ENCODE measurements around the gene GPM6B. TPM values are rescaled to one million over a fixed set of nuclear protein-coding genes. Genes with fewer than 3 reads are reported as not detected.
"Not testable (repeated sequence)": the region's sequence is repeated elsewhere in the genome, so short reads cannot be mapped to it uniquely, and the experiment has no call there.

Gene GPM6B
- total RNA-seq, 1 donor from 2014 or later: 0.17 TPM

DNA sequence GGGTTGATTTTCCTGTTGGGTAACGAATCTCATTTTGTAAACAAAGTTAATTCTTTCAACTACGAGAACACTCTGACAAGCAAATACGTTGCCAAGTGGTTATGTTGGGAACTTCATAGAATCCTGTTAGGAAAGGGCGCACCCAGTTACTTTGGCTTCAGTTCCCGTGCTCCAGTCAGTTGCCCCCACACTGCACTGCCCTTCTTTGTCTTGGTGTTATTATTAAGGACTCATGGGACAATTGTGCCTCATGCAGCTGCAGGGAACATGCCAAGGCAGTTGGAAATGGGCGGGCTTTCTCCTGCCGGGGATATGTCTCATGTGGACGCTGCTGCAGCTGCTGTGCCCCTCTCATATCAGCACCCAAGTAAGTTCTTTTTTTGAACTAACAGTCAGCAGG, 53.4 kb downstream of the GPM6B start:
- no peak for DNase-seq

DNA sequence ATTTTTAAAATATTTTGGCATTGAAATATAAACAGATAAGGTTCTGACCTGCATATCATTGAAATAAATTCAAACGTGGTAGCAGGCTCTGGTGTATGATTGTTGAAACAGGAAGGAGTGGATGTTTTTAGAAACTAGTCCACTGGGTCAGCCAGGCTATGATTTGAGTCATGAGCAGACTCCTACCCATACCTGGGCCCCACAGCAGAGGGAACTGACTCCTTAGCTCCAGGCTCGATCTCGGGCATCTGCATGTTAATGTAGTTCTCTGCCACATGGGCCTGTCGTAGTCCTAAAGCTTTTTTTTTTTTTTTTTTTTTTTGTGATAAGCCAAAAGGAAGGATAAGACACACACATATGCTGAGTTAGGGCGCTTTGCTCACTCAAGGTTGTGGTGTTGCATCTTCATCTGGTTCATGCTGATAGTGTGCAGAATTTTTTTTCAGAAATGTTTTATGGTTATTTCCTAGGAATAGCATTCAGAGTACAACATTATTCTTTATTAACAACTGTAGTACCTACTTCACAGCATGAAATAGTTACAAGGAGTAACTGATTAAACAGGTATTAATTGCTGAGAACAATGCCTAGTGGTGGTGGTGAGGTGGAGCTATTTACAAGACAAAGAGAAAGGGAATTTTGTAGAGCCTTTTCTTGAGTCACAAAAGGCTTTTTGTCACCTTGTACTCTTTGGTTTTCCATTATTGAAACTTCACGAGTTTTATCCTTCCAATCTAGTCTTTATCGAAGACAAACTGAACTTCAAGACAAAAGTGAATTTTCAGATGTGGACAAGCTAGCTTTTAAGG, 55.1 kb downstream of the GPM6B start:
- no peak for DNase-seq

DNA sequence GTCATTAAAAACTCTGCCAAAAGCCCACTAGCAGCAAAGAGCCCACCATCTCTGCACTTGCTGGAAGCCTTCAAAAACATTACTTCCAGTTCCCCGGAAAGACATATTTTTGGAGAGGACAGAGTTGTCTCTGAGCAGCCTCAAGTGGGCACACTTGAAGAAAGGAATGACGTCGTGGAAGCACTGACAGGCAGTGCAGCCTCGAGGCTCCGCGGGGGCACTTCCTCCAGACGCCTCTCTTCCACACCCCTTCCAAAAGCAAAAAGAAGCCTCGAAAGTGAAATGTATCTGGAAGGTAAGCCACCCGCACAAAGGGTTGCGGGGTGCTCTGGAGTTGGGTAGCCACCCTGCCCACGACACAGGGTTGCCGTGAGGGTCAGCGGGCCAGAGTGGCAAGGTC, 56.5 kb downstream of the GPM6B start:
- DNase-seq: no peak

DNA sequence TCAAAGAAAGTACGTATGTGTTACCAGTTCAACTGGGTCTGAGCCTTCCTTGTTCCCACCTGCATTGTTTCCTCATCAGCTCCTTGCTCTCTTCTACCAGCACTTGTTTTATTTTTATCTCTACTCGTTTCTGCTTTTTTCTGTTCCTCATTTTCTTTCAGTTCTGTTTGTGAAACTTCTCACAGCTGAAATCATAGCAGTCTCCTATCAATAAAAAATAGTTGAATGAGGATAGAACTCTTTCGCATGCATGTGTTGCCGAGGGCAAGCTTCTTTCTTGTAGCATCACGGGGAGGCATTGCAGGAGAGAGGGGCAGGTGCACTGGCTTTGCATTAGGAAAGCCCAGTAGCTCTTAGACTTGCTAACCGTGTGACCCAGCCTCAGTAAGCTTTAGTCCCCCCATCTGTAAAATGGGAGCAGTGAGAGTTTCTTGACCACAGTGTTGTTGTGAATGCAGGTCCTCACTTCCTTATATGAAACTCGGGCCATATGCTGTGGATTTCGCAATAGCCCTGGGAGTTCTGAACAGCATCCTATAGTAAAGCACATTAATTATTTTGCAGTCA, 57.7 kb downstream of the GPM6B start:
- no peak for DNase-seq

DNA sequence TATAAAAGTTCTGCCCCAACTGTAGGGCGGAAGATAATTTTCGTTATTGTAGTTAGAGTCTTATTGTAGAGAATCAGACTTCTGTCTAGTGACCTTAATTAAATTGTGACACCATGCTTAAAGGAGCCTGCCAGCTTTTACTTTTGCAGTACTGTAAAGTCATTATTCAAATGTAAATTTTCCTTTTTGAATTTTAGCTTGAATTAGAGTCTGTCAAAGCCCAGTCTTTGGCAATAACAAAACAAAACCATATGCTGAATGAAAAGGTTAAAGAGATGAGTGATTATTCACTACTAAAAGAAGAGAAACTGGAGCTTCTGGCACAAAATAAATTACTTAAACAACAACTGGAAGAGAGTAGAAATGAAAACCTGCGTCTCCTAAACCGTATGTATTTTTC, 60.5 kb downstream of the GPM6B start:
- no peak for DNase-seq

DNA sequence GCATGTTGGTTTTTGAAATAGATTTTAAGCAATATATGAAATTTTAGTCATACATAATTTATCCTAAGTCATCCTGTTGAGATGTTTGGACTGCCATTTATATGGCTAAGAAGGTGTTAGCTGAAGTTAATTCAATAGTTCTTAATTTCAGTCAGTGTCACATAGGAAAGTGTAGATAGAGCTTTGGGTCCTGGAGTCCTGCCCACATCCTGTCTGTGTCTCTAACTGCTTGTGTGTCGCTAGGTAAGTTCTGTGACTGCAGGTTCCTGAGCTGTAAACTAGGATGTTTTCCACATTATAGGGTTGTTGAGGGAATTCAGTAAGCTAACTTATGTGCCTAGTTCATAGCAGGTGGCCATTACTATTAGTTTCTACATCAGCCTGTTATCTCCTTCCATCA, 61.6 kb downstream of the GPM6B start:
- DNase-seq: no peak

DNA sequence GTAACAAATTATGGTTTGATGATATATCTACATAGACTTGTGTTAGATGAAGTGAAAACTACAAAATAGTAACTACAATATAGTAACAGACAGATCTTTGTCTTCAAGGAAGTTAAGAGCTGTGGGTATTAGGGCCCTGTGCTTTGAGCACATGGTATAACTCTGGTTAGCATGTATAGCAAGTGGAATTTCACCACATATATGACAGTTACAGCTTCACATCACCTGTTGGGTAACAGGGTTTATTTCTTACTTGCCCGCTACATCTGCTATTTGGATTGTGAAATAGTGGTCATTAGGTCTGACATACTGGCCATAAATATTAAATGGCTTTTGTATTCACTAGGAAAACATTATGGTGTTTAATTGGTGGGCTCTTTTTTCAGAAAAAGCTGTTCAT, 62.1 kb downstream of the GPM6B start:
- DNase-seq: no peak

DNA sequence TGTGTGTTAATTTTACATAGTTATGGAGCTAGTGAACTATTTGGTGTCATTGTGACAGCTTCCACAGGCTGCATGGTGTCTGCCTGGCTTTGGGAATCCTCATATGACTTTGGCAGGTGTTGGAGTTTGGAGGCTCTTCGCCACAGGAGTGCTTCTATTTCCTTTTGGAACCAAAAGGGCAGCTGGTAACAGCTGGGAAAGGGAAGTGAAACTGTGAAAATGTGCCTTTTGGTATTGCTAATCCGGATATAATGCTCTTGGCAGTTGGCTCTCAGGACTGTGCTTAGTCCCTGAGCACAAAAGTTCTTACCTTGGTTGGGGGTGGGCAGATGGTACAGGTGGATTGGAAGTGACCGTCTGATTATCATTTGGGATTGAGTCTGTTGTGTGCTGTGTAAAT, 64.2 kb downstream of the GPM6B start:
- no peak for DNase-seq

DNA sequence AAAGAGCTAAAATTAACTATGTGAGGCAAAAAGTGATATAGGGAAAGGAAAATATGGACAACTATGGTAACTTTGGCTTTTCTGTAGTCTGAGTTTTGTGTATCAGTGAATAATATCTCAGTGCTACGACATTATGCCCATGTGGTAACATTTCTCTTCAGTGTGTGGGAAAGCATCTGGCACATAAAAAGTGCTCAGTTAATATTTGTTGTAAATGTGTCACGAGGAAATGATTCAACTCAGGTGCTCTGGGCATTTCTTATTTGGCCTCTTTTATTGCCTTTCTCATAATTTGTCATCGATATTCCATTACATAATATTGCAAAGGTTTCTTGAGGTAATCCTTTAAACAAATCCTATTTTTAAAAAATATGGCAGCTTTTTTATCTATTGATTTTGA, 64.8 kb downstream of the GPM6B start:
- no peak for DNase-seq

DNA sequence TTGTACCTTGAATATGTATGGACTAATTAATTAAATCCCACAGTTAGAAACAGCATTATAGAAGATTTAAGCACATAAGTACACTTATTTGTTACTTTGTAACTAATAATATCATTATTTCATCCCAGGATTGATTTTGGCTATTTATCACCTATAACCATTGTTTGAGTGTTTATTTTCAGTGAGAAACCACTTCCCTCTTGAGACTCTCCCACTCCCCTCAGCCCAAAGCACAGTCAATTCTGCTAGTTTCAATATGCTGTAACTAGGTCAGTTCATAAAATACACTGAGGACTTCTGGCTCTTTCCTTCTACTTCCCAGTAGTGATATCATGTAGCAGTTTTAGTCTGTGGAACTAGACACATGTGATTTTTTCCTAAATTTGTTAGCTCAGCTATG, 66.1 kb downstream of the GPM6B start:
- no peak for DNase-seq

DNA sequence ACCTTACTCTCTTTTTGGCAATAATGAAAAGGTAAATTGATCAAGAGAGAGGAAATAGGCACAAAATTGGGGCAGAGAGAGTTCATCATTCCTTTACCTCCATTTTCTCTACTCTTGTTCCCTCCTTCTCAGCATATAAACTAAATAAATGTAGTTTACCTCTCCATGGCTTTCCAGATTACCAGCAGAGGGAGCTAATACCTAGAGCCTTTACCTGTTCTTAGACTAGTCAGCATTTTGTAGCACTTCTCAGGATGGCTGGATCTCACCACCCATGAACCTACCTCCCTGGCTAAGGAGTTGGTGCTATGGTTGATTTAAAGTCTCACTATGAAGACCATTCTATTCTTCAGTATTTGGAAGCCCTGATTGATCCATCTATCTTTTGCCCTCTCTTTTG, 66.7 kb downstream of the GPM6B start:
- peak; percentile 54 for DNase-seq

DNA sequence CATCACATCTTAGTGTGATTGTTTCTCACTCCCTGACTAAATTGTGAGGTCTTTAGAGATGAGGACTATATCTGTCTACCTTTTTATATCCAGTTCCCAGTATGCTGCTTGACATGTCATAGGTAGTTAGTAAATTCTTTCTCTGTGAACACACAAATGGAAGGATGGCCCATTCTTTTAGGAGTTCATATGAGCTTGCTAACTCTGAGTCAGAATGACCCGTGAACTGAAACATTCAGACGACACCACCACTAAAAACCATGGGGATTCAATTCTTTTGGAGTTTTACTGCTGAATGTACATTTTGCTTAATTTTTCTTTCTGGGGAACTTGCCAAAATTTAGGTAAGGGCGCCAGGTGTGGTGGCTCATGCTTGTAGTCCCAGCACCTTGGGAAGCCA, 68.4 kb downstream of the GPM6B start:
- no peak for DNase-seq

DNA sequence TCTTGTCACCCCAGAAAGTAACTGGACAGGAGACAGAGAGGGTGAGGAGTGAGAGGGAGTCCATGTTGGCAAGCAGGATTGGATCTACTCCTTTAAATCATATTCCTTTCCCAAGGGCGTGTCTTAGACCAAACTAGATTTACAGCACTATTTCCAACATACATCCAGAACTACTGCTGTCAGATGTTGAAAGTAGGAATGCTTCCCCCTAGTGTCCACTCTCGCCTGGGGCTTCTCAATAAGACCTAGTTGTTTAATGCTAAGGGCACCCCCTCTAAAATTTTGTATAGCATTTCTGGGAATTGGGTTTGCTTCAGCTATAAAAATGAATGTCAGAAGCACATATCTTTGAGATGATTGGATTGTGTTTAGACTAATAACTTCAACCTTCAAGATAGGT, 69.1 kb downstream of the GPM6B start:
- peak; percentile 72 for DNase-seq

DNA sequence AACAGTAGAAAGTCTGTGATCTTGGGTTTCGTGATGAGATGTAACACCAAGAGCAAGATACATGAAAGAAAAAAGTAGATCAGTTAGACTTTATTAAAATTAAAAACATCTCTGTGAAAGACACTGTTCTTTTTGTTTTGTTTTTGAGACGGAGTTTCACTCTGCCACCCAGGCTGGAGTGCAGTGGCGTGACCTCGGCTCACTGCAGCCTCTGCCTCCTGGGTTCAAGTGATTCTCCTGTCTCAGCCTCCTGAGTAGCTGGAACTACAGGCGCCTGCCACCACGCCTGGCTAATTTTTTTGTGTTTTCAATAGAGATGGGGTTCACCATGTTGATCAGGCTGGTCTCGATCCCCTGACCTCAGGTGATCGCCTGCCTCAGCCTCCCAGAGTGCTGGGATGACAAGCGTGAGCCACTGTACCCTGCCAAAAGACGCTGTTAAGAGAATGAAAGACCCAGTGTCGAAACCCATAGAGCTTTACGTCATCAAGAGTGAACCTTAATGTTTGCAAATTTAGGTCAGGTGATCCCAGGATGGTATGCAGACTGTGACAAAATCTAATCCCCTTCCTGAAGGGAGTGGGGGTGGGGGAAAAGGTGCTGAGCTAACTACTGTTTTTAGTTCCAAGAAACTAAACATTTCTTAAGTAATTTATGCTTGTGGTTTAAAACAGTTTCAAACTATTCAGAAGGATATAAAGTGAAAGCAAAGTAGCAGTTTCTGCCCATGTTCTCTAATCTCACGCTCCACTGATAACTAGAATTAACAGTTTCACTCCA, 74.3 kb downstream of the GPM6B start:
- DNase-seq: no peak

DNA sequence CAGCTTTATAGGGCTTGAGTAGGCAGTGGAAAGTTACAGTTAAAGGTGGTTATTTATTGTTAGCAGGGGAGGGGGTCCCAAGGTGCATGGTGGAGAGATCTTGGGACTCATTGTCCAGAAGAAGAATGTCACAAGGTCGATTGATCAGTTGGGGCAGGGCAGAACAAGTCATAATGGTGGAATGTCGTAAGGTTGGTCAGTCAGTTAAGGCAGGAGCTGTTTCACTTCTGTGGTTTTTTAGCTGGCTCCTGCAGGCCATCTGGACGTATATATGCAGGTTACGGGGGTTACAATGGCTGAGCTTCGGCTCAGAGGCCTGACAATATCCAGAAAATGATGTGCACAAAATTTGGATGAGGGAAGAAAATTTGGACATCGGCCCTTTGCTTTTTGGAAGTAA, 75.2 kb downstream of the GPM6B start:
- no peak for DNase-seq

DNA sequence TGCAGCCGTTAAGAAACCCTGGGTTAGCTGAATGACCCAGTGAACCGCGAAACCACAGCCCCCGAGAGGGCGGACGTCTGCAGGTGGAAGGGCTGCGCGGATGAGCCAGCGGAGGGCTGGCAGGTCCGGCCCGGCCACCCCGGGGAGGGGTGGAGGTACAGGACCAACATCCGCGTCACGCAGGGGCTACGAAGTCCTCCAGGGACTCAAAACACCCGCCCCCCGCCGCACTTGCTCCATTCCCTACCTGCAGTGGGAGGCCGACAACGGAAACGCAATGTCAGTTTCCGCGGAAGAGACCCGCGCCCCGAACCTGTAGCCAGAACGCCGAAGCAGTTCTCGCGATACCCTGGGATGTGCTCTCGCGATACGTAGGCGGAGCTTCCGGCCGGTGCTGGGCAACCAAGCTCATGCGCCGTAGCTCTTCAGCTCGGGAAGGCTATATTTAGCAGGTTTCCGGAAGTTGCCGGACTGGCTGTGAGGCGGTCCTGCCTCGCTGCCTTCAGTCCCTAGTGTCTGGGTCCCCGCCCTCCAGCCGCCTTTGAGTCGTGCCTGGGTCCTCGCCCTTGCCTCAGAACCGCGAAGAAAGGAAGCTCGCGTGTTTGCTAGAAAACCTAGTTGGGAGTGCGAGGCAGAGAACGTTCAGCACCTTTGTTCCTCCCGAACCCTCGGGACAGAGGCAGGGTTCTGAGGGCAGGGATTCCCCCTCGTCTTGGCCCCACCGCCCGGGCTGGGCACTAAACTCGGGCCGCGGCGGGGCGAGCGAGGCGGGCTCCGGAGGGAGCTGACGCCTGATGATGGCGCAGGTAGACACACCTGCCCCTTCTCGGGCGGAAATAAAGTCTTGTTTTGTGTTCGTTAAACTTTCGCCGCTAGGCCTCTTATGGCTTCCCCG, 82.4 kb downstream of the GPM6B start, which contains the start of the genes OFD1 and TRAPPC2:
TSS of gene OFD1 (plus strand) at position 471 of the 895 bp plus-strand sequence. CDS start at position 795, 324 bp downstream.
TSS of gene TRAPPC2 (minus strand) at position 343 of the 895 bp plus-strand sequence. CDS start 14,657 bp downstream, outside the sequence.
- peak; percentile 94 for DNase-seq

DNA sequence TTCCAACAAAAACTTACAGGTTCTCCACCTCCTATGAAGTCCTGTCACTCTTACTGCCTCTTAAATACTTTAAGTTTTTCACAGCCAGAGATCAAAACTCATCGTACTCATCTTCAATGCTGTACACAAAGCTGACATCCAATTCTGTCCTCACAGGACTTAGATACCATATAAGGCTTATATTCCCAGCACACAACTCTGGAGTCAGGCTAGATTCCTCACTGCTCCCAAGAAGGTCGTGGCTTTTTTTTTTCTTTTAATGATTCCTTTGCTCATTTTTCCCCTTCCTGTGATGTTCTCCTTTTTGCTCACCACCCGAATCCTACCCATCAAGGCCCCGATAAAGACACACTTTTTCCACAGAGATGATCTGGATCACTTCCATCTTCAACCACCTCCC, 83.4 kb downstream of the GPM6B start:
- DNase-seq: no peak

DNA sequence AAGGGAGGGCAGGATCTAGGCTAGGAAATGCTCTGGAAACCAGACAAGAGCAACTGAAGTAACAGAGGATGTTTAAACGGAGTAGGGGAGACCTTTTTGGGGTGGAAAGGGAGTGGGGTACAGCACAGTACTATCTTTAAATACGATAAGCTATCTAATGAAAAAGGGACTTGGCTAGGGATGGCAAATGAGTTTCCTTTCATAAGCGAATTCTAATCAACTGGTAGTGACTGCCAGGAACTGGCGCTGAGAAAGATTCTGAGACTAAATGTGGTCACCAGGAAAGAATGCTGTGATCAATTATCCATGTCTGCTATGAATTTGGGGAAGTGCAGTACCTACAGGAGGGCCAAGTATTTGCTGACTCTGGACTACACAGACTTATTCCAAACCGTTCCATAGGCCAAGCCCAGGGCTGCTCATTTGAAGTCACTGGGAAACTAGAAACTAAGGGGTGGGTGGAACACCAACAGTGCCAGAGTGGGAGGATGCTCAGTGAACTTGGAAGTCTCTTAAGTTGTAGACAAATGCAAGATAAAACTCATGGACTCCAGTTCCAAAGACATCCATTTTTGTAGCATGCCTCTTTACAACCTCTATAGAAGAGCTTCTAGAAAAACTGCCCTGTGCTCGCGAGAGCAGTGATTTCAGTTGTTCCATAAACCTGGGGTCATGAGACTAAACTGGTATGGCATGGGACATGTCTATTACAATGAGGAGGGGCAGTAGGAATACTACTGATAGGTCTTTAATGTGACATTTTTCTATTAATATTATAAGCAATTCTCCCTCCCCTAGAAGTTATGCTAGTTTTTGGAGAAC, 84.4 kb downstream of the GPM6B start:
- no peak for DNase-seq

DNA sequence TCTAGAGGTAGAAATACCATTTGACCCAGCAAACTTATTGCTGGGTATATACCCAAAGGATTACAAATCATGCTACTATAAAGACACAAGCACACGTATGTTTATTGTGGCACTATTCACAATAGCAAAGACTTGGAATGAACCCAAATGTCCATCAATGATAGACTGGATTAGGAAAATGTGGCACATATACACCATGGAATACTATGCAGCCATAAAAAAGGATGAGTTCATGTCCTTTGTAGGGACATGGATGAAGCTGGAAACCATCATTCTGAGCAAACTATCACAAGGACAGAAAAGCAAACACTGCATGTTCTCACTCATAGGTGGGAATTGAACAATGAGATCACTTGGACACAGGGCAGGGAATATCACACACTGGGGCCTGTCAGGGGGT, 86.4 kb downstream of the GPM6B start:
- DNase-seq: not testable (repeated sequence)

DNA sequence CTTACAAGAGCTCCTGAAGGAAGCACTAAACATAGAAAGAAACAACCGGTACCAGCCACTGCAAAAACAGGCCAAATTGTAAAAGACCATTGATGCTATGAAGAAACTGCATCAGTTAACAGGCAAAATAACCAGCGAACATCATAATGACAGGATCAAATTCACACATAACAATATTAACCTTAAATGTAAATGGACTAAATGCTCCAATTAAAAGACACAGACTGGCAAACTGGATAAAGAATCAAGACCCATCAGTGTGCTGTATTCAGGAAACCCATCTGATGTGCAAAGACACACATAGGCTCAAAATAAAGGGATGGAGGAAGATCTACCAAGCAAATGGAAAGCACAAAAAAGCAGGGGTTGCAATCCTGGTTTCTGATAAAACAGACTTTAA, 90.3 kb downstream of the GPM6B start:
- not testable (repeated sequence) for DNase-seq

DNA sequence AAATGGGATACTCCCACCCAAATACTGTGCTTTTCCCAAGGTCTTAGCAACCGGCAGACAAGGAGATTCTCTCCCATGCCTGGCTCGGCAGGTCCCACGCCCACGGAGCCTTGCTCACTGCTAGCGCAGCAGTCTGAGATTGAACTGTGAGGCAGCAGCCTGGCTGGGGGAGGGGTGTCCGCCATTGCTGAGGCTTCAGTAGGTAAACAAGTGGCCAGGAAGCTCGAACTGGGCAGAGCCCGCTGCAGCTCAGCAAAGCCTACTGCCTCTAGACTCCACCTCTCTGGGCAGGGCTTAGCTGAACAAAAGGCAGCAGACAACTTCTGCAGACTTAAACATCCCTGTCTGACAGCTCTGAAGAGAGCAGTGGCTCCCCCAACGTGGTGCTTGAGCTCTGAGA, 92.0 kb downstream of the GPM6B start:
- DNase-seq: not testable (repeated sequence)

All from dermis blood vessel endothelial cell (primary cell).